AG04449 (cell line): ENCODE results near the gene CDK14.

Experiments used
- CTCF ChIA-PET: fragments of 350-600 bp; formaldehyde crosslinking; extraction: SDS; loops from one replicate; lab custom pipeline; 2021; ENCODE audit warnings: antibody characterized with exemption; lab: Yijun Ruan, JAX
- POLR2A ChIA-PET: fragments of 400-600, 350-600 bp; formaldehyde crosslinking; extraction: SDS; loops from one replicate; lab custom pipeline; 2020; ENCODE audit warnings: antibody characterized with exemption, inconsistent platforms; lab: Yijun Ruan, JAX
- DNase-seq: peaks from one replicate; pipeline ENCODE4 v3.0.0-alpha.2; 2010; ENCODE audit warnings: low read depth, low spot score
- H3K4me3 ChIP-seq: 2 replicates; pipeline ENCODE4 v1.5.1; 2011; ENCODE audit warnings: low read depth, mild to moderate bottlenecking, control low read depth, low read length
- CTCF ChIP-seq: IDR thresholded peaks from one replicate; pipeline ENCODE4 v1.5.1; 2011; ENCODE audit warnings: mild to moderate bottlenecking, moderate library complexity, low read length, control low read depth, inconsistent platforms; ENCODE audit not compliant: insufficient read depth; ENCODE audit errors: missing control alignments

The CDK14 gene

GRCh38 chr7:90721869-90722431 lies 125.8 kb downstream of the CDK14 start:
- H3K4me3 ChIP-seq = no peak overlapping the region
- CTCF ChIA-PET = interaction anchor here (1.2 to 1.5 kb wide), 2 partner anchors 13 to 312 kb away, joined by 3 to 4 read pairs; no protein-coding TSS in a partner anchor
- DNase-seq = no peak
- POLR2A ChIA-PET = no interaction called here
- TF ChIP-seq CTCF = no peak

- DNase-seq = no peak
- CTCF ChIA-PET = interaction anchor here (1.1 to 1.5 kb wide), 2 partner anchors 14 to 22 kb away, joined by 3 to 4 read pairs; no protein-coding TSS in a partner anchor
- POLR2A ChIA-PET = no interaction called here
- no peak for TF ChIP-seq CTCF
- H3K4me3 ChIP-seq = no peak overlapping the region
Observed at GRCh38 chr7:90723233-90723632, 127.1 kb downstream of the CDK14 start.

- POLR2A ChIA-PET = no interaction called here
- CTCF ChIA-PET = interaction anchor here (1.1 to 1.5 kb wide), 2 partner anchors 14 to 23 kb away, joined by 3 to 4 read pairs; no protein-coding TSS in a partner anchor
- H3K4me3 ChIP-seq = no peak overlapping the region
- no peak for DNase-seq
- TF ChIP-seq CTCF = no peak
Observed at GRCh38 chr7:90723866-90724265, 127.7 kb downstream of the CDK14 start.

- no peak for DNase-seq
- H3K4me3 ChIP-seq = no peak overlapping the region
- ChIA-PET CTCF (interaction anchor here (0.7 to 1.5 kb wide), 3 partner anchors 15 to 130 kb away, joined by 3 read pairs; partner anchors contain the start of gene CDK14), POLR2A (no interaction called here)
- TF ChIP-seq CTCF = no peak
Observed at GRCh38 chr7:90726120-90726519, 130.0 kb downstream of the CDK14 start.

GRCh38 chr7:90726623-90727022 lies 130.5 kb downstream of the CDK14 start:
- H3K4me3 ChIP-seq = no peak overlapping the region
- no peak for TF ChIP-seq CTCF
- CTCF ChIA-PET = interaction anchor here (1.5 kb wide), 1 partner anchor 130 kb away, joined by 3 read pairs; the partner anchor contains the start of gene CDK14
- DNase-seq = no peak
- POLR2A ChIA-PET = no interaction called here

GRCh38 chr7:90727412-90727811 lies 131.3 kb downstream of the CDK14 start:
- ChIA-PET POLR2A (no interaction called here), CTCF (no interaction called here)
- no peak for DNase-seq
- no peak overlapping the region for H3K4me3 ChIP-seq
- TF ChIP-seq CTCF = no peak
